HepG2 (cell line): ENCODE results near the gene MEA1. TPM values are rescaled to one million over a fixed set of nuclear protein-coding genes. Genes with fewer than 3 reads are reported as not detected.

Experiments
- MTA1 ChIP-seq: sonication (generic); formaldehyde crosslinking; IDR thresholded peaks from 2 replicates; pipeline ENCODE4 v1.4.0; 2020; ENCODE audit warnings: missing genetic modification reagents, mild to moderate bottlenecking, borderline replicate concordance
- ONECUT2 ChIP-seq: sonication (generic); formaldehyde crosslinking; IDR thresholded peaks from 2 replicates; pipeline ENCODE4 v1.4.0; 2020; ENCODE audit warnings: missing genetic modification reagents
- RCOR2 ChIP-seq: IDR thresholded peaks from 2 replicates; pipeline ENCODE4 v1.6.1; 2016; ENCODE audit warnings: missing biosample characterization, missing genetic modification reagents
- RFXAP ChIP-seq: sonication (generic); formaldehyde crosslinking; IDR thresholded peaks from 2 replicates; pipeline ENCODE4 v1.4.0; 2020; ENCODE audit warnings: missing genetic modification reagents, borderline replicate concordance
- SMARCC2 ChIP-seq: fragments of 450-650 bp; IDR thresholded peaks from 2 replicates; pipeline ENCODE4 v1.6.1; 2017; ENCODE audit warnings: antibody characterized with exemption, mild to moderate bottlenecking
- SMARCE1 ChIP-seq: fragments of 450-650 bp; IDR thresholded peaks from 2 replicates; pipeline ENCODE4 v1.6.1; 2017; ENCODE audit warnings: borderline replicate concordance
- SP2 ChIP-seq: sonication (generic); formaldehyde crosslinking; IDR thresholded peaks from 2 replicates; pipeline ENCODE4 v1.5.1; 2020; ENCODE audit warnings: mild to moderate bottlenecking, missing genetic modification reagents
- TSC22D2 ChIP-seq: sonication (generic); formaldehyde crosslinking; IDR thresholded peaks from 2 replicates; pipeline ENCODE4 v1.5.1; 2020; ENCODE audit warnings: missing genetic modification reagents, mild to moderate bottlenecking, borderline replicate concordance
- ZFY ChIP-seq: sonication (generic); formaldehyde crosslinking; IDR thresholded peaks from 2 replicates; pipeline ENCODE4 v1.4.0; 2020; ENCODE audit warnings: missing genetic modification reagents
- ZMYM3 ChIP-seq: sonication (generic); formaldehyde crosslinking; IDR thresholded peaks from 2 replicates; pipeline ENCODE4 v1.5.1; 2020; ENCODE audit warnings: mild to moderate bottlenecking, missing genetic modification reagents
- ZNF235 ChIP-seq: sonication (generic); formaldehyde crosslinking; IDR thresholded peaks from 2 replicates; pipeline ENCODE4 v1.8.1; 2023; ENCODE audit warnings: mild to moderate bottlenecking, missing genetic modification reagents, borderline replicate concordance
- ZNF790 ChIP-seq: sonication (generic); formaldehyde crosslinking; IDR thresholded peaks from 2 replicates; pipeline ENCODE4 v1.8.0; 2022; ENCODE audit warnings: missing genetic modification reagents, mild to moderate bottlenecking, borderline replicate concordance
- polyA plus RNA-seq, 8 experiments: library from polyadenylated mRNA; depleted of rRNA in 3 of 8; stranded (reverse) in 7 of 8; unstranded in 1 of 8; fragments of >200 nt; fragmentation: Illumina TruSeq in 4 of 8; extraction: Trizol in 4 of 8; gene quantifications; 2 replicates each; pipeline versions ENCODE4 v1.2.1 to v1.2.3, GENCODE V29; 2011 to 2016; ENCODE audit warnings: low read depth in 4 of 8, missing spikeins in 1 of 8, mixed read lengths in 1 of 8; ENCODE audit not compliant: insufficient read depth in 1 of 8
- total RNA-seq, 5 experiments: library from RNA; depleted of rRNA; stranded (reverse); fragments of >200 nt; fragmentation: Illumina TruSeq; extraction: Trizol; gene quantifications; 2 replicates each; pipeline ENCODE4 v1.2.3, GENCODE V29; 2016; ENCODE audit warnings: low read depth in 1 of 5
- TF ChIP-seq, protein P1 (sequence below): sonication (generic); formaldehyde crosslinking; IDR thresholded peaks from 2 replicates; pipeline ENCODE4 v1.4.0; 2020; ENCODE audit warnings: missing genetic modification reagents
- TF ChIP-seq, protein P2 (sequence below), 2 experiments: sonication (generic) in 1 of 2; formaldehyde crosslinking in 1 of 2; IDR thresholded peaks; 2 replicates each; pipeline versions ENCODE4 v1.4.0 to v1.6.1; 2016 to 2020; ENCODE audit warnings: borderline replicate concordance in 1 of 2, low read depth in 1 of 2, mild to moderate bottlenecking in 1 of 2, missing genetic modification reagents in 1 of 2
- TF ChIP-seq, protein P3 (sequence below): fragments of 450-650 bp; IDR thresholded peaks from 2 replicates; pipeline ENCODE4 v1.6.1; 2016
- TF ChIP-seq, protein P4 (sequence below): IDR thresholded peaks from 2 replicates; pipeline ENCODE4 v1.6.1; 2016; ENCODE audit warnings: low read depth, missing genetic modification reagents, missing compliant biosample characterization

Gene MEA1
- total and polyA plus RNA-seq, 2 of the 13 experiments (the other 11 are each of a cell fraction or from before 2014, with no cell fraction given), result 75.6 to 86.2 TPM

DNA sequence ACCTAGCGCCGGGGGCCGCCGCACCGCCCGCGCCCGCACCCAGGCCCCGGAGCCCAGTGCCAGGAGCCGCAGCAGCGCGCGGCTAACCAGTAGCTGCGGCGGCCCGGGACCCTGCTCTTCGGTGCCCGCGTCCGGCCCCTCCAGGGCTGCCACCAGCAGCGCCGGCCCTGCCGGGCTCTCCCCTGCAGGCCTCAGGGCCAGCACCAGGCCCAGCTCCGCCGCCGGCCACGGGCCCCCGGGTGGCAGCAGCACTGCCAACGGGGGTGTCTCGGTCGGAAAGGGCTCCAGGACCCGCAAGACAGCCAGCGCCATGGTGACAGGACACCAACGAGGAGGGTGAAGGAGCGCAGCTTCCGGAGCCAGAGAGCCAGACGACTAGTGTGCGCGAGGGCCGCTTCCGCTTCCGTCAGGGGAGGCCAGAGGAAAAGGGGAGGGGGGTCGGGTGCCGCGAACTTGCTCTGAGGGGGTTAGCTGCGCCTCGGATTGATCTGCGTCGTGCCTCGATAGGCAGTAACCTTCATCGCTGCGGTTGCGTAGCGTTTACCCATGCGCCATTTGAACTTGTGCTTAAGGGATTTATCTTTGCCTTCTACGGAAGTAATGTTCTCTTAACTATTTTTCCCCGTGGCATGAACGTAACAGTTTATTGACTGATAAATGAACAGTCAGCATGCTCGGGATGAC is 34.8 kb downstream of the MEA1 start, which contains the start of gene PEX6 (continued):
- TF ChIP-seq ZMYM3 (CRISPR knock-in tag) (0 out of 2 replicates have a peak, but pooled peaks have one; percentile 60), SP2 (CRISPR knock-in tag) (peak; percentile 56), RFXAP (CRISPR knock-in tag) (peak; percentile 49; the same call in 1 of the 2 replicates), ONECUT2 (CRISPR knock-in tag) (peak; percentile 70), TSC22D2 (CRISPR knock-in tag) (0 out of 2 replicates have a peak, but pooled peaks have one; percentile 30), ZNF790 (CRISPR knock-in tag) (peak; percentile 98), ZNF235 (CRISPR knock-in tag) (no peak), RCOR2 (CRISPR knock-in tag) (0 out of 2 replicates have a peak, but pooled peaks have one; percentile 35), SMARCE1 (no peak), SMARCC2 (no peak), MTA1 (CRISPR knock-in tag) (peak; percentile 52; the same call in 1 of the 2 replicates), ZFY (CRISPR knock-in tag) (peak; percentile 89)
- TF ChIP-seq, protein P1, sequence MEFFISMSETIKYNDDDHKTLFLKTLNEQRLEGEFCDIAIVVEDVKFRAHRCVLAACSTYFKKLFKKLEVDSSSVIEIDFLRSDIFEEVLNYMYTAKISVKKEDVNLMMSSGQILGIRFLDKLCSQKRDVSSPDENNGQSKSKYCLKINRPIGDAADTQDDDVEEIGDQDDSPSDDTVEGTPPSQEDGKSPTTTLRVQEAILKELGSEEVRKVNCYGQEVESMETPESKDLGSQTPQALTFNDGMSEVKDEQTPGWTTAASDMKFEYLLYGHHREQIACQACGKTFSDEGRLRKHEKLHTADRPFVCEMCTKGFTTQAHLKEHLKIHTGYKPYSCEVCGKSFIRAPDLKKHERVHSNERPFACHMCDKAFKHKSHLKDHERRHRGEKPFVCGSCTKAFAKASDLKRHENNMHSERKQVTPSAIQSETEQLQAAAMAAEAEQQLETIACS, result no peak
- TF ChIP-seq, protein P2, sequence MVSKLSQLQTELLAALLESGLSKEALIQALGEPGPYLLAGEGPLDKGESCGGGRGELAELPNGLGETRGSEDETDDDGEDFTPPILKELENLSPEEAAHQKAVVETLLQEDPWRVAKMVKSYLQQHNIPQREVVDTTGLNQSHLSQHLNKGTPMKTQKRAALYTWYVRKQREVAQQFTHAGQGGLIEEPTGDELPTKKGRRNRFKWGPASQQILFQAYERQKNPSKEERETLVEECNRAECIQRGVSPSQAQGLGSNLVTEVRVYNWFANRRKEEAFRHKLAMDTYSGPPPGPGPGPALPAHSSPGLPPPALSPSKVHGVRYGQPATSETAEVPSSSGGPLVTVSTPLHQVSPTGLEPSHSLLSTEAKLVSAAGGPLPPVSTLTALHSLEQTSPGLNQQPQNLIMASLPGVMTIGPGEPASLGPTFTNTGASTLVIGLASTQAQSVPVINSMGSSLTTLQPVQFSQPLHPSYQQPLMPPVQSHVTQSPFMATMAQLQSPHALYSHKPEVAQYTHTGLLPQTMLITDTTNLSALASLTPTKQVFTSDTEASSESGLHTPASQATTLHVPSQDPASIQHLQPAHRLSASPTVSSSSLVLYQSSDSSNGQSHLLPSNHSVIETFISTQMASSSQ (IDR thresholded peaks at IDR 0.05; ENCODE audit: low read depth), result peak; percentile 31; the same call in 1 of the 2 replicates
- TF ChIP-seq, protein P2 (CRISPR knock-in tag; IDR thresholded peaks at IDR 0.05; ENCODE audit: borderline replicate concordance), result peak; percentile 9; the same call in 1 of the 2 replicates
- TF ChIP-seq, protein P3, sequence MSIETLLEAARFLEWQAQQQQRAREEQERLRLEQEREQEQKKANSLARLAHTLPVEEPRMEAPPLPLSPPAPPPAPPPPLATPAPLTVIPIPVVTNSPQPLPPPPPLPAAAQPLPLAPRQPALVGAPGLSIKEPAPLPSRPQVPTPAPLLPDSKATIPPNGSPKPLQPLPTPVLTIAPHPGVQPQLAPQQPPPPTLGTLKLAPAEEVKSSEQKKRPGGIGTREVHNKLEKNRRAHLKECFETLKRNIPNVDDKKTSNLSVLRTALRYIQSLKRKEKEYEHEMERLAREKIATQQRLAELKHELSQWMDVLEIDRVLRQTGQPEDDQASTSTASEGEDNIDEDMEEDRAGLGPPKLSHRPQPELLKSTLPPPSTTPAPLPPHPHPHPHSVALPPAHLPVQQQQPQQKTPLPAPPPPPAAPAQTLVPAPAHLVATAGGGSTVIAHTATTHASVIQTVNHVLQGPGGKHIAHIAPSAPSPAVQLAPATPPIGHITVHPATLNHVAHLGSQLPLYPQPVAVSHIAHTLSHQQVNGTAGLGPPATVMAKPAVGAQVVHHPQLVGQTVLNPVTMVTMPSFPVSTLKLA, result peak; percentile 15; the same call in 1 of the 2 replicates
- TF ChIP-seq, protein P4, sequence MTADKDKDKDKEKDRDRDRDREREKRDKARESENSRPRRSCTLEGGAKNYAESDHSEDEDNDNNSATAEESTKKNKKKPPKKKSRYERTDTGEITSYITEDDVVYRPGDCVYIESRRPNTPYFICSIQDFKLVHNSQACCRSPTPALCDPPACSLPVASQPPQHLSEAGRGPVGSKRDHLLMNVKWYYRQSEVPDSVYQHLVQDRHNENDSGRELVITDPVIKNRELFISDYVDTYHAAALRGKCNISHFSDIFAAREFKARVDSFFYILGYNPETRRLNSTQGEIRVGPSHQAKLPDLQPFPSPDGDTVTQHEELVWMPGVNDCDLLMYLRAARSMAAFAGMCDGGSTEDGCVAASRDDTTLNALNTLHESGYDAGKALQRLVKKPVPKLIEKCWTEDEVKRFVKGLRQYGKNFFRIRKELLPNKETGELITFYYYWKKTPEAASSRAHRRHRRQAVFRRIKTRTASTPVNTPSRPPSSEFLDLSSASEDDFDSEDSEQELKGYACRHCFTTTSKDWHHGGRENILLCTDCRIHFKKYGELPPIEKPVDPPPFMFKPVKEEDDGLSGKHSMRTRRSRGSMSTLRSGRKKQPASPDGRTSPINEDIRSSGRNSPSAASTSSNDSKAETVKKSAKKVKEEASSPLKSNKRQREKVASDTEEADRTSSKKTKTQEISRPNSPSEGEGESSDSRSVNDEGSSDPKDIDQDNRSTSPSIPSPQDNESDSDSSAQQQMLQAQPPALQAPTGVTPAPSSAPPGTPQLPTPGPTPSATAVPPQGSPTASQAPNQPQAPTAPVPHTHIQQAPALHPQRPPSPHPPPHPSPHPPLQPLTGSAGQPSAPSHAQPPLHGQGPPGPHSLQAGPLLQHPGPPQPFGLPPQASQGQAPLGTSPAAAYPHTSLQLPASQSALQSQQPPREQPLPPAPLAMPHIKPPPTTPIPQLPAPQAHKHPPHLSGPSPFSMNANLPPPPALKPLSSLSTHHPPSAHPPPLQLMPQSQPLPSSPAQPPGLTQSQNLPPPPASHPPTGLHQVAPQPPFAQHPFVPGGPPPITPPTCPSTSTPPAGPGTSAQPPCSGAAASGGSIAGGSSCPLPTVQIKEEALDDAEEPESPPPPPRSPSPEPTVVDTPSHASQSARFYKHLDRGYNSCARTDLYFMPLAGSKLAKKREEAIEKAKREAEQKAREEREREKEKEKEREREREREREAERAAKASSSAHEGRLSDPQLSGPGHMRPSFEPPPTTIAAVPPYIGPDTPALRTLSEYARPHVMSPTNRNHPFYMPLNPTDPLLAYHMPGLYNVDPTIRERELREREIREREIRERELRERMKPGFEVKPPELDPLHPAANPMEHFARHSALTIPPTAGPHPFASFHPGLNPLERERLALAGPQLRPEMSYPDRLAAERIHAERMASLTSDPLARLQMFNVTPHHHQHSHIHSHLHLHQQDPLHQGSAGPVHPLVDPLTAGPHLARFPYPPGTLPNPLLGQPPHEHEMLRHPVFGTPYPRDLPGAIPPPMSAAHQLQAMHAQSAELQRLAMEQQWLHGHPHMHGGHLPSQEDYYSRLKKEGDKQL (CRISPR knock-in tag), result no peak
